GM23338 (cell line): ENCODE data around the gene PTPRR. TPM values are rescaled to one million over a fixed set of nuclear protein-coding genes. Genes with fewer than 3 reads are reported as not detected.

Experiments
- ATAC-seq: fragments of 200-7000 bp; cut with Tn5 transposase; 3 replicates; pipeline ENCODE4 v1.9.1; 2020
- DNase-seq: peaks from one replicate; pipeline ENCODE4 v3.0.0-alpha.2; 2015; ENCODE audit warnings: low spot score
- H2AFZ ChIP-seq: fragments of 200-600 bp; sonication (generic); 2 replicates; pipeline ENCODE4 v1.8.0; 2016; ENCODE audit warnings: antibody characterized with exemption, mild to moderate bottlenecking, moderate library complexity
- H3F3A ChIP-seq: fragments of 200-600 bp; sonication (generic); replicated peaks from 2 replicates; pipeline ENCODE4 v1.8.0; 2017; ENCODE audit warnings: antibody characterized with exemption, mixed run types, low read depth
- H3K27ac ChIP-seq: fragments of 200-600 bp; sonication (generic); 2 replicates; pipeline ENCODE4 v1.6.1; 2016; ENCODE audit warnings: low read depth
- H3K27me3 ChIP-seq: fragments of 200-600 bp; sonication (generic); 2 replicates; pipeline ENCODE4 v1.8.0; 2016; ENCODE audit warnings: mild to moderate bottlenecking, mixed run types, moderate library complexity; ENCODE audit not compliant: insufficient read depth
- H3K36me3 ChIP-seq: fragments of 200-600 bp; sonication (generic); 2 replicates; pipeline ENCODE4 v1.8.0; 2016; ENCODE audit warnings: mild to moderate bottlenecking; ENCODE audit not compliant: insufficient read depth
- H3K4me1 ChIP-seq: fragments of 200-600 bp; sonication (generic); 2 replicates; pipeline ENCODE4 v1.8.0; 2016; ENCODE audit warnings: mild to moderate bottlenecking, moderate library complexity; ENCODE audit not compliant: insufficient read depth
- H3K4me2 ChIP-seq: fragments of 200-600 bp; sonication (generic); 2 replicates; pipeline ENCODE4 v1.7.1; 2017; ENCODE audit warnings: mixed run types
- H3K4me3 ChIP-seq: fragments of 200-600 bp; sonication (generic); 2 replicates; pipeline ENCODE4 v1.6.1; 2016; ENCODE audit warnings: mixed run types
- H3K79me2 ChIP-seq: fragments of 200-600 bp; sonication (generic); replicated peaks from 2 replicates; pipeline ENCODE4 v1.8.0; 2017; ENCODE audit warnings: mild to moderate bottlenecking; ENCODE audit not compliant: insufficient read depth
- H3K9me2 ChIP-seq: fragments of 200-600 bp; sonication (generic); 2 replicates; pipeline ENCODE4 v1.8.0; 2017; ENCODE audit not compliant: insufficient read depth
- H4K20me1 ChIP-seq: fragments of 200-600 bp; sonication (generic); replicated peaks from 2 replicates; pipeline ENCODE4 v1.8.0; 2017; ENCODE audit warnings: mild to moderate bottlenecking; ENCODE audit not compliant: insufficient read depth
- H3K27ac Mint-ChIP-seq: 2 replicates; pipeline ENCODE4 v1.8.0; 2020; ENCODE audit warnings: inconsistent platforms, mild to moderate bottlenecking, moderate library complexity, mixed read lengths
- H3K27me3 Mint-ChIP-seq: 3 replicates; pipeline ENCODE4 v1.8.0; 2022; ENCODE audit warnings: low read depth, mild to moderate bottlenecking, moderate library complexity, mixed read lengths, inconsistent platforms; ENCODE audit not compliant: insufficient read depth, poor library complexity
- H3K36me3 Mint-ChIP-seq: 3 replicates; pipeline ENCODE4 v1.8.0; 2021; ENCODE audit warnings: low read depth, mild to moderate bottlenecking, inconsistent platforms, moderate library complexity, mixed read lengths
- H3K4me1 Mint-ChIP-seq: 3 replicates; pipeline ENCODE4 v1.8.0; 2020; ENCODE audit warnings: mild to moderate bottlenecking, inconsistent platforms, mixed read lengths
- H3K4me3 Mint-ChIP-seq: 3 replicates; pipeline ENCODE4 v1.8.0; 2021; ENCODE audit warnings: moderate library complexity, mild to moderate bottlenecking, inconsistent platforms, mixed read lengths
- H3K9me3 Mint-ChIP-seq: 3 replicates; pipeline ENCODE4 v1.8.0; 2020; ENCODE audit warnings: moderate library complexity, mild to moderate bottlenecking, inconsistent platforms, mixed read lengths
- EZH2 ChIP-seq: fragments of 200-600 bp; sonication (generic); IDR thresholded peaks from one replicate; pipeline ENCODE4 v1.8.0; 2017; ENCODE audit warnings: antibody characterized with exemption, mild to moderate bottlenecking, low read depth; ENCODE audit not compliant: unreplicated experiment
- EZH2phosphoT487 ChIP-seq: fragments of 200-600 bp; sonication (generic); IDR thresholded peaks from one replicate; pipeline ENCODE4 v1.8.1; 2018; ENCODE audit warnings: antibody characterized with exemption; ENCODE audit not compliant: unreplicated experiment
- JUNB ChIP-seq: IDR thresholded peaks from one replicate; pipeline ENCODE4 v1.6.1; 2016; ENCODE audit warnings: antibody characterized with exemption; ENCODE audit not compliant: unreplicated experiment
- NANOG ChIP-seq: IDR thresholded peaks from 2 replicates; pipeline ENCODE4 v1.6.1; 2016; ENCODE audit warnings: antibody characterized with exemption, borderline replicate concordance
- POLR2AphosphoS5 ChIP-seq: IDR thresholded peaks from 2 replicates; pipeline ENCODE4 v1.6.1; 2016; ENCODE audit warnings: antibody characterized with exemption, low read depth
- REST ChIP-seq: IDR thresholded peaks from one replicate; pipeline ENCODE4 v1.6.1; 2018; ENCODE audit warnings: antibody characterized with exemption; ENCODE audit not compliant: unreplicated experiment
- STAT1 ChIP-seq: IDR thresholded peaks from one replicate; pipeline ENCODE4 v1.6.1; 2016; ENCODE audit warnings: antibody characterized with exemption; ENCODE audit not compliant: unreplicated experiment
- ZNF114 ChIP-seq: fragments of 250-450 bp; sonication (Bioruptor Pico); IDR thresholded peaks from 2 replicates; pipeline ENCODE4 v1.5.0; 2020; ENCODE audit warnings: mild to moderate bottlenecking, moderate library complexity
- ZNF331 ChIP-seq: fragments of 250-450 bp; sonication (Bioruptor Pico); IDR thresholded peaks from 2 replicates; pipeline ENCODE4 v1.5.0; 2020; ENCODE audit warnings: low read depth, mild to moderate bottlenecking, moderate library complexity
- polyA plus RNA-seq: library from polyadenylated mRNA; unstranded; fragments of >200 nt; fragmentation: Nextera tagmentation; extraction: Ambion mirVana; gene quantifications from 2 replicates; pipeline ENCODE4 v1.2.1, GENCODE V29; 2016
- total RNA-seq: library from RNA; depleted of rRNA; stranded (reverse); fragments of >200 nt; shearing (Covaris generic); gene quantifications from 2 replicates; pipeline ENCODE4 v1.2.3, GENCODE V29; 2014

PTPRR gene
- total and polyA plus RNA-seq, 2 experiments from 2014 or later, result 0.26 to 0.76 TPM

- Mint-ChIP-seq H3K27me3 (no peaks in the 10 kb centered on the region), H3K36me3 (no peaks in the 10 kb centered on the region), H3K4me1 (peaks cover 20% of the 10 kb centered on the region), H3K27ac (no peak overlapping the region), H3K4me3 (no peak overlapping the region), H3K9me3 (no peaks in the 10 kb centered on the region)
- Histone ChIP-seq H3K36me3 (no peaks in the 10 kb centered on the region), H3K27ac (no peak overlapping the region), H4K20me1 (no peaks in the 10 kb centered on the region), H2AFZ (no peak overlapping the region), H3K4me2 (no peak overlapping the region), H3K79me2 (no peaks in the 10 kb centered on the region), H3K27me3 (no peaks in the 10 kb centered on the region), H3K4me3 (no peak overlapping the region), H3K4me1 (peaks cover 11% of the 10 kb centered on the region; the same call in 1 of the 2 replicates), H3K9me2 (no peaks in the 10 kb centered on the region), H3F3A (no peaks in the 10 kb centered on the region)
- no peak for DNase-seq
- ATAC-seq, result no peak
- TF ChIP-seq POLR2AphosphoS5, result no peak
- no peak for TF ChIP-seq EZH2phosphoT487
- TF ChIP-seq JUNB, result no peak
- no peak for TF ChIP-seq REST
- no peak for TF ChIP-seq ZNF114 (CRISPR knock-in tag)
- TF ChIP-seq NANOG, result no peak
- no peak for TF ChIP-seq ZNF331
Observed at GRCh38 chr12:70907412-70907811, 13.1 kb downstream of the PTPRR start.

GRCh38 chr12:70895956-70896355, 24.6 kb downstream of the PTPRR start:
- Histone ChIP-seq H3K4me3 (no peak overlapping the region), H3K27me3 (no peaks in the 10 kb centered on the region), H3K79me2 (no peaks in the 10 kb centered on the region), H3K36me3 (no peaks in the 10 kb centered on the region), H2AFZ (no peak overlapping the region), H3K9me2 (no peaks in the 10 kb centered on the region), H3K4me2 (no peak overlapping the region), H3K27ac (no peak overlapping the region), H3F3A (no peaks in the 10 kb centered on the region), H3K4me1 (no peaks in the 10 kb centered on the region), H4K20me1 (no peaks in the 10 kb centered on the region)
- no peak overlapping the region for H3K27ac Mint-ChIP-seq
- 0 out of 3 replicates have a peak, but pooled peaks cover 8% of the 10 kb centered on the region for H3K9me3 Mint-ChIP-seq
- no peak overlapping the region for H3K4me3 Mint-ChIP-seq
- DNase-seq (no peak), ATAC-seq (no peak)
- H3K27me3 Mint-ChIP-seq, result no peaks in the 10 kb centered on the region
- 0 out of 3 replicates have a peak, but pooled peaks cover 3% of the 10 kb centered on the region for H3K36me3 Mint-ChIP-seq
- no peak for TF ChIP-seq EZH2
- no peak for TF ChIP-seq STAT1
- H3K4me1 Mint-ChIP-seq, result no peaks in the 10 kb centered on the region
